Astrocyte of the spinal cord (primary cell): ENCODE data around the gene SPINDOC.

Source experiments
- DNase-seq: peaks from one replicate; pipeline ENCODE4 v3.0.0; 2011; ENCODE audit warnings: low read depth, low spot score
- H3K4me3 ChIP-seq: 2 replicates; pipeline ENCODE4 v1.5.1; 2011; ENCODE audit warnings: low read depth, mild to moderate bottlenecking, low read length, moderate library complexity
- CTCF ChIP-seq: IDR thresholded peaks from 2 replicates; pipeline ENCODE4 v1.5.1; 2012; ENCODE audit warnings: low read depth, mild to moderate bottlenecking, low read length, inconsistent platforms
- in situ Hi-C: cut with HindIII; loops from 2 replicates; pipeline ENCODE4 v1.10.0; 2017; ENCODE audit warnings: low sequenced_read_pairs

The SPINDOC gene

DNA sequence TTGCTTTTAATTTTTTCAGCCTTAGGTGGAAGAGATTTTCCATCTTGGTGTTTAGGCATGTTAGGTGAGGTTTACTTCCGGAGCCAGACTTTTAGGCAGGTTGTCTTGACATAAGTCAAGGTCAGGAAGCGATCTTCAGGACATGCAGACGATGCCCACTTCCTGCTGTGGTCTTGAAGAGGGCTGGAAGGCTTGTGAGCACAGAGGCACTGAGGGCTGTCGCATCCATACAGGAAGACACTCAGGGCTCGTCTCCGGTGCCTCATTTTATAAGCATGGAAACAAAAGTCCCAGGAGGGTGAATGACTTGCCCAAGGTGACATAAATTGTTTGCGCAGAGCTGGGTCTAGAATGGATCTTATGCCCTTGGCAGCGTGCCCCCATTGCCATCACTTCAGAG, 56.4 kb downstream of the SPINDOC start:
- no peak overlapping the region for H3K4me3 ChIP-seq
- no peak for DNase-seq
- in situ Hi-C loops = no loop called here
- no peak for TF ChIP-seq CTCF

DNA sequence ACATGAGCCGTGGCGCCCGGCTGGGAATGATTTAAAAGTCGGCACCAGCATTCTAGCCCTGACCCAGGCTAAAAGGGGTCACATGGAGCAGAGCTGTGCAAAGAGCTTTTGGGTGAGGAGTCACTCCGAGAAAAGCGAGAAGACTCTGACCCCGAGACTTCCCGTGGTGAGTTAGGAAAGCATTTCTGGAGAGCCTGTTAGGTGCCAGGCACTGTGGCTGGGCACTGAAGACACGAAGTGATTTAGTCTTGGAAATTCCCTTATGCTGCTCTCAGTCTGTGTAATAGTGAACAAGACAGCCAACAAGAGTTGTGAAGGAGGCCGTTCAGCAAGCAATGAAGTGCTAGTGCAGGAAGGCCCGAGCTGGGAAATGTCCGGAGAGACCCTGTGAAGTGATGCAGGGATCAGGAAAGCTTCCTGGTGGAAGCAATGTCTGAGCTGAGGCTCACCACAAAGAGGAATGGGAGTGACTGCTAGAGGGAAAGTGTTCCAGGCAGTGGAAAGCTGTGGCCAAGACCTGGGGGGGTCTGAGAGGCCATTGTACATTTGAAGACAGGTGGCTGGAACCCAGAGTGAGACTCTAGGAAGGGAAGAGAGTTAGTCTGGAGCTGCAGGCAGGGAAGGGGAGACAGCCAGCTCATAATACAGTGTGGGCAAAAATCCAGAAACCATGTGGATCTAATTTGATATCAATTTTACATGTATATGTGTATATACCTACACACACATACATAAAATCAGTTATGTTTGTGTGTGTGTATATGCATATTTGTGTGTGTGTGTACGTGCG, 57.3 kb downstream of the SPINDOC start:
- in situ Hi-C loops = no loop called here
- DNase-seq = no peak
- no peak for TF ChIP-seq CTCF
- H3K4me3 ChIP-seq = no peak overlapping the region

GRCh38 chr11:63871962-63872799, 58.9 kb downstream of the SPINDOC start:
- no peak overlapping the region for H3K4me3 ChIP-seq
- peak; percentile 30 for TF ChIP-seq CTCF
- in situ Hi-C loops = no loop called here
- peak; percentile 89 for DNase-seq

GRCh38 chr11:63872800-63873197, 59.5 kb downstream of the SPINDOC start:
- in situ Hi-C loops = no loop called here
- no peak for DNase-seq
- H3K4me3 ChIP-seq = no peak overlapping the region
- TF ChIP-seq CTCF = no peak

GRCh38 chr11:63873311-63873710, 60.1 kb downstream of the SPINDOC start:
- no peak overlapping the region for H3K4me3 ChIP-seq
- no peak for DNase-seq
- in situ Hi-C loops = no loop called here
- TF ChIP-seq CTCF = no peak

DNA sequence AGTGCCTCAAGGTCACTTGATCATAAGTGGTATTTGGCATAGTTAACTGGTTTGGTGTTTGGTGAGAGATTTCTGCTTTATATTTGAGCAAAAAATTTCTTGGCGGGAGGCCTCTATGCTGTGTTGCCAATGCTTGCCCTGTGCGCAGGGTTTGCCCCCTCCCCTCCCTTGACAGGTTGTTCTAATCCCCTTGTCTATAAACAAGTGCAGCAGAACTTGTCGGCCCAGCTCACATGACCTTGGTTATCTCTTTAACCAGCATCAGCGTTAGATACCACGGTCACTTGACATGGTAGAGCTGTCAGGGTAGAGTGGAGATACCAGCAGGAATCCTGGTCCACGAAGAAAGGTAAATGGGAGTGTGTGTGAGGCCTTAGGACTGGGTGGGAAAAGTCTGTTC, 61.3 kb downstream of the SPINDOC start:
- in situ Hi-C loops = no loop called here
- H3K4me3 ChIP-seq = no peak overlapping the region
- no peak for TF ChIP-seq CTCF
- DNase-seq = no peak
